HCT116 (cell line): ENCODE measurements around the gene C2CD2. TPM values are rescaled to one million over a fixed set of nuclear protein-coding genes. Genes with fewer than 3 reads are reported as not detected.

Experiments used
- ATAC-seq: fragments of 200-7000 bp; cut with Tn5 transposase; 2 replicates; pipeline ENCODE4 v1.9.1; 2020; ENCODE audit warnings: mild to moderate bottlenecking, moderate library complexity
- BruUV-seq: library from RNA; stranded (reverse); fragments of 400-500 nt; replicated peaks from 2 replicates; lab custom pipeline; 2021; lab: Mats Ljungman, UMichigan
- CTCF ChIA-PET: fragments of 300-600 bp; sonication (Branson Sonifier 250); formaldehyde crosslinking; loops from one replicate; lab custom pipeline; 2021; ENCODE audit warnings: antibody characterized with exemption; lab: Charles Lee
- POLR2A ChIA-PET: fragments of 300-600, 350-600 bp; sonication (Branson Sonifier 250); formaldehyde crosslinking; loops from one replicate; lab custom pipeline; 2021; ENCODE audit warnings: antibody characterized with exemption; lab: Charles Lee
- RAD21 ChIA-PET, 2 experiments: fragments of 300-600 bp; sonication (Branson Sonifier 250); formaldehyde crosslinking; loops; one replicate each; lab custom pipeline; 2023; ENCODE audit warnings: low total read pairs in 2 of 2; ENCODE audit not compliant: uncharacterized antibody in 2 of 2, unreplicated experiment in 2 of 2, low non-redundant PET in 1 of 2; lab: Charles Lee
- DNase-seq: peaks from one replicate; pipeline ENCODE4 v3.0.0-alpha.2; 2010; ENCODE audit warnings: low read depth, low spot score
- H2AFZ ChIP-seq: fragments of 200-600 bp; shearing (Covaris generic), sonication (generic); 2 replicates; pipeline ENCODE4 v1.6.1; 2017; ENCODE audit warnings: low read depth, mixed run types, mixed read lengths, antibody characterized with exemption, low read length; ENCODE audit not compliant: poor library complexity, severe bottlenecking
- H3K27ac ChIP-seq: 2 replicates; pipeline ENCODE4 v1.5.1; 2012; ENCODE audit warnings: low read depth, low read length
- H3K27me3 ChIP-seq: fragments of 200-600 bp; sonication (generic); 2 replicates; pipeline ENCODE4 v1.6.1; 2016; ENCODE audit warnings: mixed run types, low read length, mixed read lengths; ENCODE audit not compliant: insufficient read depth
- H3K36me3 ChIP-seq, 2 experiments: fragments of 200-500 bp in 1 of 2; fragments of 200-600 bp in 1 of 2; sonication (Bioruptor generic) in 1 of 2; sonication (generic) in 1 of 2; 2 replicates each; pipeline versions ENCODE4 v1.5.1 to v1.6.1; 2014 to 2016; ENCODE audit warnings: low read length in 2 of 2, inconsistent platforms in 1 of 2, mixed read lengths in 1 of 2, mixed run types in 1 of 2; ENCODE audit not compliant: insufficient read depth in 2 of 2, control insufficient read depth in 1 of 2
- H3K4me1 ChIP-seq, 2 experiments: fragments of 200-600 bp in 1 of 2; sonication (generic) in 1 of 2; 2 replicates each; pipeline versions ENCODE4 v1.5.1 to v1.6.1; 2012 to 2017; ENCODE audit warnings: low read length in 2 of 2, inconsistent platforms in 1 of 2, mild to moderate bottlenecking in 1 of 2, mixed read lengths in 1 of 2, mixed run types in 1 of 2, moderate library complexity in 1 of 2; ENCODE audit not compliant: insufficient read depth in 2 of 2, control insufficient read depth in 1 of 2
- H3K4me2 ChIP-seq: fragments of 200-600 bp; sonication (generic); 2 replicates; pipeline ENCODE4 v1.6.1; 2017; ENCODE audit warnings: mixed run types, low read length, mixed read lengths
- H3K4me3 ChIP-seq, 2 experiments: fragments of 200-600 bp in 1 of 2; sonication (generic) in 1 of 2; replicated peaks in 1 of 2; 2 replicates each; pipeline ENCODE4 v1.5.1; 2011 to 2016; ENCODE audit warnings: low read length in 2 of 2, control low read depth in 1 of 2, low read depth in 1 of 2, mild to moderate bottlenecking in 1 of 2, mixed read lengths in 1 of 2, mixed run types in 1 of 2
- H3K79me2 ChIP-seq: fragments of 200-600 bp; sonication (generic); 2 replicates; pipeline ENCODE4 v1.6.1; 2017; ENCODE audit warnings: mild to moderate bottlenecking, mixed run types, low read length, moderate library complexity, mixed read lengths; ENCODE audit not compliant: insufficient read depth
- H3K9ac ChIP-seq: fragments of 200-600 bp; sonication (generic); 2 replicates; pipeline ENCODE4 v1.6.1; 2016; ENCODE audit warnings: low read length, mixed read lengths
- H3K9me2 ChIP-seq: fragments of 200-600 bp; sonication (generic), shearing (Covaris generic); 2 replicates; pipeline ENCODE4 v1.6.1; 2017; ENCODE audit warnings: mixed run types, mild to moderate bottlenecking, moderate library complexity; ENCODE audit not compliant: insufficient read depth
- H3K9me3 ChIP-seq, 2 experiments: fragments of 200-500 bp in 1 of 2; fragments of 200-600 bp in 1 of 2; sonication (Bioruptor generic) in 1 of 2; sonication (generic) in 1 of 2; 2 replicates each; pipeline ENCODE4 v1.6.1; 2014 to 2017; ENCODE audit warnings: low read length in 2 of 2, mixed read lengths in 2 of 2, inconsistent platforms in 1 of 2, low read depth in 1 of 2, mild to moderate bottlenecking in 1 of 2, mixed run types in 1 of 2, moderate library complexity in 1 of 2; ENCODE audit not compliant: control insufficient read depth in 1 of 2, insufficient read depth in 1 of 2
- H4K20me1 ChIP-seq: fragments of 200-600 bp; sonication (generic), shearing (Covaris generic); 2 replicates; pipeline ENCODE4 v1.6.1; 2017; ENCODE audit warnings: mixed run types, mild to moderate bottlenecking, moderate library complexity; ENCODE audit not compliant: insufficient read depth
- CBX3 ChIP-seq: IDR thresholded peaks from 2 replicates; pipeline ENCODE4 v1.6.1; 2012; ENCODE audit warnings: low read depth
- CEBPB ChIP-seq: IDR thresholded peaks from 2 replicates; pipeline ENCODE4 v1.6.1; 2012; ENCODE audit warnings: low read depth
- EGR1 ChIP-seq: IDR thresholded peaks from 2 replicates; pipeline ENCODE4 v1.6.1; 2012; ENCODE audit warnings: low read depth
- ELF1 ChIP-seq: IDR thresholded peaks from 2 replicates; pipeline ENCODE4 v1.6.1; 2012; ENCODE audit warnings: low read depth, borderline replicate concordance
- EZH2 ChIP-seq: fragments of 200-600 bp; sonication (generic); IDR thresholded peaks from 2 replicates; pipeline ENCODE4 v1.6.1; 2017; ENCODE audit warnings: antibody characterized with exemption, mixed run types
- EZH2phosphoT487 ChIP-seq: fragments of 200-600 bp; IDR thresholded peaks from 2 replicates; pipeline ENCODE4 v1.6.1; 2018; ENCODE audit warnings: antibody characterized with exemption, borderline replicate concordance
- FOSL1 ChIP-seq: IDR thresholded peaks from 2 replicates; pipeline ENCODE4 v1.6.1; 2012; ENCODE audit warnings: low read depth
- JUND ChIP-seq: IDR thresholded peaks from 2 replicates; pipeline ENCODE4 v1.6.1; 2012
- POLR2AphosphoS5 ChIP-seq: IDR thresholded peaks from 2 replicates; pipeline ENCODE4 v1.6.1; 2011; ENCODE audit warnings: mild to moderate bottlenecking, low read depth, low read length, moderate library complexity
- RAD21 ChIP-seq: IDR thresholded peaks from 2 replicates; pipeline ENCODE4 v1.6.1; 2012; ENCODE audit warnings: low read depth, mild to moderate bottlenecking
- SIN3A ChIP-seq: IDR thresholded peaks from 2 replicates; pipeline ENCODE4 v1.6.1; 2012; ENCODE audit warnings: low read depth
- SP1 ChIP-seq: IDR thresholded peaks from 2 replicates; pipeline ENCODE4 v1.6.1; 2012; ENCODE audit warnings: low read depth
- SRF ChIP-seq: IDR thresholded peaks from 2 replicates; pipeline ENCODE4 v1.6.1; 2012; ENCODE audit warnings: low read depth
- TCF7L2 ChIP-seq: IDR thresholded peaks from 2 replicates; pipeline ENCODE4 v1.7.0; 2011; ENCODE audit warnings: borderline replicate concordance, inconsistent platforms; ENCODE audit not compliant: insufficient read depth, insufficient read length; ENCODE audit errors: extremely low read depth
- YY1 ChIP-seq: IDR thresholded peaks from 2 replicates; pipeline ENCODE4 v1.6.1; 2011; ENCODE audit warnings: low read length, low read depth, moderate library complexity, mild to moderate bottlenecking; ENCODE audit not compliant: insufficient replicate concordance; ENCODE audit errors: extremely low read depth
- ZFX ChIP-seq: fragments of 450-650 bp; IDR thresholded peaks from 2 replicates; pipeline ENCODE4 v1.6.1; 2017
- ZNF274 ChIP-seq: fragments of 200-500 bp; sonication (Bioruptor generic); IDR thresholded peaks from 2 replicates; pipeline ENCODE4 v1.6.1; 2014; ENCODE audit warnings: mild to moderate bottlenecking, low read depth, low read length, inconsistent platforms
- intact Hi-C: fragments of 100-400 bp; cut with micrococcal nuclease; formaldehyde crosslinking; loops from 2 replicates; pipeline ENCODE4 v1.10.0; 2022
- total RNA-seq: library from RNA; stranded (reverse); gene quantifications from one replicate; pipeline ENCODE4 v1.2.1, GENCODE V29; 2021; ENCODE audit not compliant: unreplicated experiment
- TF ChIP-seq, protein P1 (sequence below): IDR thresholded peaks from 2 replicates; pipeline ENCODE4 v1.6.1; 2012; ENCODE audit warnings: low read depth
- TF ChIP-seq, protein P2 (sequence below): IDR thresholded peaks from 2 replicates; pipeline ENCODE4 v1.6.1; 2012
- TF ChIP-seq, protein P3 (sequence below): IDR thresholded peaks from 2 replicates; pipeline ENCODE4 v1.6.1; 2012

C2CD2 gene
- total RNA-seq, 1 experiment from 2014 or later: 22.0 TPM

DNA sequence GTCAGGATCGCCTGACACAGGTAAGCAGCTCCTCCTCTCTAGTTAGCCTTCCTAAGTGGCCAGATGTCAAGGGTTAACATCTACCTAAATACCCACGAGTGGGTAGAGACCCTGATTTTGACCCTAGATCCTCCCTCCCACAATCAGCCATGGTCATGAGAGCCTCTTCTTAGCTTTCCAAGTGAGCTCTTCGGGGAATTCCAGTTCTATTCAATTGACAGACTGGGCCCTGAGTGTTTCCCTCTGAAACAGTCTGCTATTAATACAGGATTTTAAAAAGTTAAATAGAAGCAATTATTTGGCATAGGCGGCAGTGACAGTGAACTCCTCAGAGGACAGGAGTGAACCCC, 28.1 kb downstream of the C2CD2 start (continued):
- TF ChIP-seq, protein P1, sequence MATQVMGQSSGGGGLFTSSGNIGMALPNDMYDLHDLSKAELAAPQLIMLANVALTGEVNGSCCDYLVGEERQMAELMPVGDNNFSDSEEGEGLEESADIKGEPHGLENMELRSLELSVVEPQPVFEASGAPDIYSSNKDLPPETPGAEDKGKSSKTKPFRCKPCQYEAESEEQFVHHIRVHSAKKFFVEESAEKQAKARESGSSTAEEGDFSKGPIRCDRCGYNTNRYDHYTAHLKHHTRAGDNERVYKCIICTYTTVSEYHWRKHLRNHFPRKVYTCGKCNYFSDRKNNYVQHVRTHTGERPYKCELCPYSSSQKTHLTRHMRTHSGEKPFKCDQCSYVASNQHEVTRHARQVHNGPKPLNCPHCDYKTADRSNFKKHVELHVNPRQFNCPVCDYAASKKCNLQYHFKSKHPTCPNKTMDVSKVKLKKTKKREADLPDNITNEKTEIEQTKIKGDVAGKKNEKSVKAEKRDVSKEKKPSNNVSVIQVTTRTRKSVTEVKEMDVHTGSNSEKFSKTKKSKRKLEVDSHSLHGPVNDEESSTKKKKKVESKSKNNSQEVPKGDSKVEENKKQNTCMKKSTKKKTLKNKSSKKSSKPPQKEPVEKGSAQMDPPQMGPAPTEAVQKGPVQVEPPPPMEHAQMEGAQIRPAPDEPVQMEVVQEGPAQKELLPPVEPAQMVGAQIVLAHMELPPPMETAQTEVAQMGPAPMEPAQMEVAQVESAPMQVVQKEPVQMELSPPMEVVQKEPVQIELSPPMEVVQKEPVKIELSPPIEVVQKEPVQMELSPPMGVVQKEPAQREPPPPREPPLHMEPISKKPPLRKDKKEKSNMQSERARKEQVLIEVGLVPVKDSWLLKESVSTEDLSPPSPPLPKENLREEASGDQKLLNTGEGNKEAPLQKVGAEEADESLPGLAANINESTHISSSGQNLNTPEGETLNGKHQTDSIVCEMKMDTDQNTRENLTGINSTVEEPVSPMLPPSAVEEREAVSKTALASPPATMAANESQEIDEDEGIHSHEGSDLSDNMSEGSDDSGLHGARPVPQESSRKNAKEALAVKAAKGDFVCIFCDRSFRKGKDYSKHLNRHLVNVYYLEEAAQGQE: no peak
- TF ChIP-seq ZNF274 (no peak), RAD21 (no peak), POLR2AphosphoS5 (no peak), SIN3A (no peak), CBX3 (no peak), ELF1 (no peak), EZH2phosphoT487 (no peak), TCF7L2 (no peak), EGR1 (no peak)

DNA sequence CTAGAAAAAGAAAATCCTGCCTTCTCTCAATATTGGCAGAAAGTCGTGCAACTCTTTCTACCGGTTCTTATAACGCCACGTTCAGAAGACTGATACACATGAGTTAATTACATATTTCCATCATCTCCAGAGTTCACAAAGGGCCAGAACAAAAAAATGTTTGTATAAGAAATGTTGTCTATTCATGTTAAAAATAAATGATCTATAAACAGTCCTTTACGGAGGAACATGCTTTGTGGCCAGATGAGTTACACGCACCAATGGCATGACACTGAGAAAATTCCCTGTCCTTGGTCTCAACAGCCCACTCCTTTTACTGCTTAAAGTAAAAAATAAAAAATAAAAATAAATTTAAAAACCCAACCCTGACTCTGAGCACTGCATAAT, 29.5 kb downstream of the C2CD2 start:
- H3K4me1 ChIP-seq: no peaks in the 10 kb centered on the region
- TF ChIP-seq RAD21 (no peak), SRF (no peak), FOSL1 (no peak), ZNF274 (no peak), EZH2phosphoT487 (no peak), CEBPB (no peak), CBX3 (no peak), EZH2 (no peak), YY1 (no peak), ZFX (no peak), SIN3A (no peak), TCF7L2 (no peak), JUND (no peak), SP1 (no peak)
- TF ChIP-seq, protein P2, sequence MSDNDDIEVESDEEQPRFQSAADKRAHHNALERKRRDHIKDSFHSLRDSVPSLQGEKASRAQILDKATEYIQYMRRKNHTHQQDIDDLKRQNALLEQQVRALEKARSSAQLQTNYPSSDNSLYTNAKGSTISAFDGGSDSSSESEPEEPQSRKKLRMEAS: no peak
- TF ChIP-seq, protein P3, sequence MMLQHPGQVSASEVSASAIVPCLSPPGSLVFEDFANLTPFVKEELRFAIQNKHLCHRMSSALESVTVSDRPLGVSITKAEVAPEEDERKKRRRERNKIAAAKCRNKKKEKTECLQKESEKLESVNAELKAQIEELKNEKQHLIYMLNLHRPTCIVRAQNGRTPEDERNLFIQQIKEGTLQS: no peak
- no peaks in the 10 kb centered on the region; a peak in 1 of 4 replicates for H3K36me3 ChIP-seq
- H3K9me2 ChIP-seq: no peaks in the 10 kb centered on the region
- H3K27ac ChIP-seq: no peak overlapping the region
- intact Hi-C loops: no loop called here
- peaks cover 6% of the 10 kb centered on the region; the same call in 1 of the 2 replicates for H3K79me2 ChIP-seq
- DNase-seq: no peak
- no peak overlapping the region for H3K9ac ChIP-seq
- ChIA-PET CTCF (no interaction called here), POLR2A (no interaction called here), RAD21 (no interaction called here)
- H2AFZ ChIP-seq: no peak overlapping the region
- no peaks in the 10 kb centered on the region for H4K20me1 ChIP-seq
- H3K4me2 ChIP-seq: no peak overlapping the region
- no peak overlapping the region for H3K4me3 ChIP-seq
- H3K9me3 ChIP-seq: no peaks in the 10 kb centered on the region
- no TSS peak for BruUV-seq
- ATAC-seq: no peak
- no peaks in the 10 kb centered on the region for H3K27me3 ChIP-seq
